HG03432 (cell line): Measurements from ENCODE around the gene ZNF574.
"Not testable (repeated sequence)": the region's sequence is repeated elsewhere in the genome, so short reads cannot be mapped to it uniquely, and the experiment has no call there.

Experiments
- ATAC-seq: cut with Tn5 transposase; IDR thresholded peaks from one replicate; pipeline ENCODE4 v1.9.1; 2021; ENCODE audit warnings: mild to moderate bottlenecking, moderate library complexity; ENCODE audit not compliant: unreplicated experiment

ZNF574 gene

DNA sequence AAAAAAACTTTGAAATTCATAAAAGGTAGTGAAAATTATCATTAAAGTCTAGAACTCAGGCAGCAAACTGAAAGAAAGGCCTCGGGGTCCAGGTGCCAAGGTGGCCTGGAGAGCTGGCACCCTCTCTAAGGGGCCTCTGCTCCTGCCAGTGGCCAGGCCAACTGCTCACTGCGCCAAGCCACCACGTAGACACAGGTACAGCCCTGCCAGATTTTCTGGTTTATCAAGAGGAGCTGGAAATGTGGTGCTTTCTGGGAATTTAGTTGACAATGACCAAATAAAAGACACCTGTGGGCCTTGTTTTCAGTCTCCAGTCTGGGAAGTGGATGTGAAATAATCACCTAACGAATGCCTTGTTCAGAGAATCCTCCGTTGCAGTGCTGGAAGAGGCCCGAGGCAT is 22.8 kb downstream of the ZNF574 start:
- no peak for ATAC-seq

DNA sequence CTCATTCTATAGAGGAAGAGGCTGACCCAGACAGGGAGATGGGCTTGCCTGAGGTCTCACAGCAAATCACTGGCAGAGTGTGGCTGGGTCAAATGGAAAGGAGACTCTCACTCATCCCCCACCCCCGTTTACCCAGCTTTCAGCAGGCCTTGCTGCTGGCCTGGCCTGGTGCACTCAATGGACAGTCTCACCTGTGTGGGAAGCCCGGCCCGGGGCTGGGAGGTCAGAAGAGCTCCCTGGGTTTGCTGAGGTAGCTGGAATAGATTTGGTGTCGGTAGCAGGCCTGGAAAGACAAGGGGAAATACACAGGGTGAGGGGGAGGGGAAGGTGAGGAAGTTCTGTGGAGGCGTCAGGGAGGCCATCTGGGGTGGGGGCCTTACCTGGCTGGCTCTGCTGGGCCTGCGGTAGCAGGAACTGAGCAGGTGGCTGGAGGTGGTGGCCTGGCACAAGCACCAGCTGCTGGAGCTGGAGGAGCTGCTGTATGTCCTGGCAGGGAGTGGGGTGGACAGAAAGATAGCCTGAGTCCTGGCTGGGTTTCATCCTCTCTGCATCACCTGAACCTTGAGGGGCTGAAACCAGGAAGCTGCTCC is 23.5 kb downstream of the ZNF574 start:
- no peak for ATAC-seq

DNA sequence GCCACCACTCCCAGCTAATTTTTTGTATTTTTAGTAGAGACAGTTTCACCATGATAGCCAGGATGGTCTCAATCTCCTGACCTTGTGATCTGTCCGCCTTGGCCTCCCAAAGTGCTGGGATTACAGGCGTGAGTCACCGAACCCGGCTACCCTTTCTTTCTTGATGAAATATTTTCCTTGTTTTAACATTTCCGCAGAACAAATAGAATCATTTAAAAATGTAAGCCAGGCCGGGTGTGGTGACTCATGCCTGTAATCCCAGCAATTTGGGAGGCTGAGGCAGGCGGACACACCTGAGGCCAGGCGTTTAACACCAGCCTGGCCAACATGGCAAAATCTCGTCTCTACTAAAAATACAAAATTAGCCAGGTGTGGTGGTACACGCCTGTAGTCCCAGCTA is 24.3 kb downstream of the ZNF574 start:
- ATAC-seq = not testable (repeated sequence)

DNA sequence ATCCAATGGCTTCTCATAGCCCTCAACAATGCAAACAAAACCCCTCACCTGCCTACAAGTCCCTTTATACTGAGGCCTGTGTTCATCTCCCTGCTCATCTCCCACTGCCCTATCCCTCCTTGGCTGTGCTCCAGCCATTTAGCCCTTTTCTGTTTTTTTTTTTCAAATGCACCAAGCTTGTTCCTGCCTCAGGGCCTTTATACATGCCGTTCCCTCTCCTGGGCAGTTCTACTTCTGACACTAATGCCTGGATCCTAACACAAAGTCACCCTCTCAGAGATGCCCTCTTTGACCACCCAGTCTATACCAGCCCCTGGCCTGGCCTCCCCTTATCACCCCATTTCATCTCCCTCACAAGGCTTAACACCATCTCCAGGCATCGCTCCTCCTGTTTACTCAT is 26.9 kb downstream of the ZNF574 start:
- no peak for ATAC-seq

DNA sequence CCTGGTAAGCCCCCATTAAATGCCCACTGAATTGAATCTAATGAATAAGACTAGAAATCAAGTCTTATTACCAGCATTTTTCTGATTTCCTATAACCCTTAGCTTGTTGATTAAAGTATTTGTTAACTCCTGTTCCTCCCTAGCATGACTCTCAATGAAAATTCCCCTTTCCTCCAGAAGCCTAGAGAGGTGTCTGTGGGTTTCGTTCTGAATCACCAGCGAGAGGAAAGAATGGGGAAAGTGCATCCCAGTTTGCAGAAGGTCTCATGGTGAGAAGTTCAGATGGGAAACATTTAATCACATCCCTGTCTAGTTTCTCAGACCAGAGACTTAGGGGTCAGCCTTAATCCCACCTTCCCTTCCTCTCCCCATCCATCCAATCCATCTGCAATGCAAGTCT is 29.4 kb downstream of the ZNF574 start:
- ATAC-seq = no peak

DNA sequence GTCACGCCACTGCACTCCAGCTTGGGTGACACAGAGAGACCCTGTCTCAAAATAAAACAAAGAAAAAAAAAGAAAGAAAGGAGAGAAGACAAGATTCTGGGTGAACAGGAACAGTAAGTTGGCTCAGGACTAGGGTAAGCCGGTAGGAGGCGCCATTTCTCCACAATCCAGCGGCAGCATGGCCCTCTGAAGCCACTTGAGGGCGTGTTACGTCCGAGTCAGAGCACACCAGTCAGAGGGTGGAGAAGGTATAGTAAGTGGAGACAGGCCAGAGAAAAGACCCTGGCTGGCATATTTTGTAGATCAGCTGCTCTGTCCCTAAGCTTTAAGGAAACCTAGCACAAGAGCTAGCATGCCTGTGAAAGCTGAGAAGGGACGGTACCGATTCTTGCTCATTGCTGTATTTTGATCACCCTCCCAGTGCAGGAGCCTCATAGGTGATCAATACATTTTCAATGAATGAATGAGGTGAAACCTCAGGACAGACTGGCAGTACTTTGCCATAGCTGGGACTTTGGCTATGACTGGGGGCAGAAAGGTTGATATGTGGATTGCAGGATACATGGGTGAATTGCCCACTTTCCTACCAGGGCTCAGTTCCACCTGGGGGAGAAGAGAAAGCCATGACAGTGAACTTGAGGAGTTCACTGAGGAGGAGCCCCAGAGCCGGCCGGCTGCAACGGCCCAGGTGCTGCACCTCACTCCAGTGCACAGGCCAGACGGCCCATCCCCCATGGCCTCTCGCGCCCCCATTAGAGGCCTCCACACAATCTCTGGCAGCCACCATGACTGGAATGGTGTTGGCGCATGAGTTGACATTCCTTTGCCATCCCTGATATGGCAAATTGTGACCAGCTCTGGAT is 32.8 kb downstream of the ZNF574 start:
- peak; percentile 67 for ATAC-seq

DNA sequence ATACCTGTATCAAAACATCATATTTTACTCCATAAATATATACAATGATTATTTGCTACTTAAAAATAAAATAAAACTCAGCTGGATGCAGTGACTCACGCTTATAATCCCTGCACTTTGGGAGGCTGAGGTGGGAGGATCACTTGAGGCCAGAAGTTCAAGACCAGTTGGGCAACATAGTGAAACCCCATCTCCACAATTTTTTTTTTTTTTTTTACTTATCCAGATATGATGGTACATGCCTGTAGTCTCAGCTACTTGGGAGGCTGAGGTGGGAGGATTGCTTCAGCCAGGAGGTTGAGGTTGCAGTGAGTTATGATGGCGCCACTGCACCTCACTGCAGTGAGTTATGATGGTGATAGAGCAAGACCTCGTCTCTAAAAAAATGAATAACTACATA is 33.9 kb downstream of the ZNF574 start:
- no peak for ATAC-seq

DNA sequence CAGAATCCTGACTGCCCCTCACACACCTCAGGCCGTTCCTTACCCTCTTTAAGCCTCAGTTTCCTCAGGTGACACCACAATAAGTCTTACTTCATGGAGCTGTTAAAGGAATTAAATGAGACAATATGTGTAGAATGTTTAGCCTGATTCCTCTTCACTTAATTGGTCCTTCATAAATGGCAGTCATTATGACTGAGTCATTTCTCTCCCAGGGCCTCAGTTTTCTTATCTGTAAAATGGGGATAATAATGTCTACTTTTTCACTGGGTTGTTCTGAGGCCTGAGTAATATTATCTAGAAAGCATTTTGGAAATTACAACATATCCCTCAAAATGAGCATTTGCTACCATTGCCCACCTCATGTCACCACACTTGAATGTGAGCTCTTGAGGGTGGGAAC is 34.7 kb downstream of the ZNF574 start:
- ATAC-seq = no peak

DNA sequence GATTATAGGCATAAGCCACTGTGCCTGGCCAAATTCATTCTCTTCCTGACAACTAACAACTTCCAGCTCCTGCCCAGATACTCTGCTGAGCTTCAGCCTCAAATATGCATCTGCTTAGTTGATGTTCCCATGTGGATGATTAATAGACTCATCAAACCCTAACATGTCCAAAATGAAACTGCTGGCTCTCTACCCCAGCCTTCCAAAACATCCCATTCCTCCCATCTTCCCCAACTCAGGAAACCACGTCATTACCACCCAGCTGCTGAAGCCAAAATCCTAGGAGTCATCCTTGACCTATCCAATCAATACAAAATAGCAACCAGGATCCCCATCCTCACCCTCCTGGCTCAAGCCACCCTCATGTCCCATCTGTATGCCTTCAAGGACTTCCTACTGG is 35.4 kb downstream of the ZNF574 start:
- no peak for ATAC-seq

DNA sequence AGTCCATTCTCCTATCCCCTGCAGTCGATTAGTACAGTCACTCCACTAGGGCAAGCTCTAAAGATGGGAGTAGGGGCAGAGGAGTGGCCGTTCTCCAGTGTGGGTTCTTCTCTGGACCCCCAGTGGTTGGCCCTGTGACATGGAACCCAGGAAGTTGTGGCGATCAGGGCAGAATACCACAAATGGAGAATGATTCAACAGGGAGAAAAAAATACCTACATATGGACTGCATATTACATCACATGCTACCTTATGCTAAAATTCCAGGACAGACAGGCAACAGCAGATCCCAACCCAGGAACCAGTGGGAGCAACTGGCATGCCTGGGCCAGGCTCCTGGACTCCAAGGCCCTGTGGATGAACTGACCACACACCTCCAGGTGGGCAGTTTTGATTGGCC is 35.8 kb downstream of the ZNF574 start:
- no peak for ATAC-seq

DNA sequence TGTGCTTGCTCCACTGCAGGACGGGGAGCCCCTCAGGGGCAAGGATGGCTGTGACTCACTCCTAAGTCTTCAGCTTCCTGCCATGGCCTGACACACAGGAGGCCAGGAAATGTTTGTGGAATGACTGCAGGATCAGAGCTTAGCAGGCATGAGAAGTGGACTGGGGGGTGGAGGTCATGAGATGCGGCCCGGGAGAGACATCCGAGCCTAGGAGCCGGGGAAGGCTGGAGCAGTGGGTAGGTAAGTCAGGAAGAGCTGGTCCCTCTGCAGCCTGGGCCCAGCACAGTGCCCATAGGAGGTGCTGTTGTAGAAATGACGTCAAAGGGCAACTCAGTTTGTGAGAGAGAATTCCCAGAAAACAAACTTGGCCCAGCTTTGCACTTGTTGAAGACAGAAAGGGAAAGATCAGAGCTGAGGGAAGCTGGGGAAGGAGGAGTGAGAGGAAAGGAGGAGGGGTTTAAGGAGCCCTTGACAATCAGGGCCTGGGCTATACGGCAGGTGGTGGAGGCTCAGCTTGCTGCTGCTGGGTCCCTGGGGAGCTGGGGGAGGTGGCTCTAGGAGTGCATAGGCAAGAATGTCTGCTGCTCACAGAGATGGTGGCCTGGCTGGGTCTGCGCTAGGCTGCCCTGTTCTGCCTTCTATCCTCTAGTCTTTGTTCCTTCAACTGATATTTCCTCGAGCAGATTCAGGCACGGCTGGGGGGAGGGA is 37.8 kb downstream of the ZNF574 start:
- peak; percentile 55 for ATAC-seq

DNA sequence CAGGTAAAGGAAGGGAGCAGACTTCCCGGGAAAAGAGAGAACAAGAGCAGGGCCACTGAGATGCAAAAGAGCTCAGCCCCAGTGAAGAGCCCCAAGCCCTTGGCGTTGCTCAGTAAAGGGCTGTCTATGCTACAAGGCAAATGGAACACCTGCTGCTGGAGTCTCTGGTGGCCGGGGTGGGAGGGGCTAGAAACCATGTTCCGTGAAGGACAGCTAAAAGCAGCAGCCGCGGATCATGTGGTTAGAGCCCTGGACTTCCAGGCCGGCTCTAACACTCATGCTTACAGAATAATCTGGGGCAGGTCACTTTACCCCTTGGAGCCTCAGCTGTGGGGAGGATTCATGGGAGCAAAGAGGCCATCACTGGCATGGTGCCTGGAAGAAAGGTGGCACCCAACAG is 38.4 kb downstream of the ZNF574 start:
- ATAC-seq = peak; percentile 58

DNA sequence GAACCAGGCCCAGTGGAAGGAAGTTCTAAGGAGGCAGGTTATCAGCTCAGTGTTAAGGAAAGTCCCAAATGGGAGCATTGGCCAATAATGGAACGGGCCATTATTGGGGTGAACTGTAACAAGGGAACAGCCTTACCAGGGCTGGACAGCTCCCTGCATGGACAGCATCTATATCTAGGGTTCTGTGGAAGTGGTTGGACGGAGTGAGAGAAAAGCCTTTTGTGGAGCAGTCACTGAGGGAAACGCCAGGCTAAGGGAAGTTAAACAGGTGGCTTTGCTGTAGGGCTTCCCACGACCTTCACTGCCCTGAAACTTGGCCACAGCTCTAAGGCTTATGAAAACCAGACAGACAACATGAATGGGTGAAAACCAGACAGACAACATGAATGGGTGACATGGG is 39.3 kb downstream of the ZNF574 start:
- ATAC-seq = no peak

DNA sequence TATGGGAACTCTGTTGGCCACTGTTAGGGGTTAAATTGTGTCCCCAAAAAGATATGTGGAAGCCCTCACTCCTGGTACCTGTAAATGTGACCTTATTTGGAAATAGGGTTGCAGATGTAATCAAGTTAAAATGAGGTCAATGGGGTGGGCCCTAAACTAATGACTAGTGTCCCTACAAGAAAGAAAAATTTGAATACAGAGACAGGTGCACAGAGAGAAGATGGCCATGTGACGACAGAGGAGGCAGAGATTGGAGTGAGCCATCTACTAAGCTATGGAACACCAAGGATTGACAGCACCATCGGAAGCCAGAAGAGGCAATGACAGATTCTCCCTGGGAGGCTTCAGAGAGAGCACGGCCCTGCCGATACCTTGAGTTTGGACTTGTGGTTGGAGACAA is 39.7 kb downstream of the ZNF574 start:
- no peak for ATAC-seq

DNA sequence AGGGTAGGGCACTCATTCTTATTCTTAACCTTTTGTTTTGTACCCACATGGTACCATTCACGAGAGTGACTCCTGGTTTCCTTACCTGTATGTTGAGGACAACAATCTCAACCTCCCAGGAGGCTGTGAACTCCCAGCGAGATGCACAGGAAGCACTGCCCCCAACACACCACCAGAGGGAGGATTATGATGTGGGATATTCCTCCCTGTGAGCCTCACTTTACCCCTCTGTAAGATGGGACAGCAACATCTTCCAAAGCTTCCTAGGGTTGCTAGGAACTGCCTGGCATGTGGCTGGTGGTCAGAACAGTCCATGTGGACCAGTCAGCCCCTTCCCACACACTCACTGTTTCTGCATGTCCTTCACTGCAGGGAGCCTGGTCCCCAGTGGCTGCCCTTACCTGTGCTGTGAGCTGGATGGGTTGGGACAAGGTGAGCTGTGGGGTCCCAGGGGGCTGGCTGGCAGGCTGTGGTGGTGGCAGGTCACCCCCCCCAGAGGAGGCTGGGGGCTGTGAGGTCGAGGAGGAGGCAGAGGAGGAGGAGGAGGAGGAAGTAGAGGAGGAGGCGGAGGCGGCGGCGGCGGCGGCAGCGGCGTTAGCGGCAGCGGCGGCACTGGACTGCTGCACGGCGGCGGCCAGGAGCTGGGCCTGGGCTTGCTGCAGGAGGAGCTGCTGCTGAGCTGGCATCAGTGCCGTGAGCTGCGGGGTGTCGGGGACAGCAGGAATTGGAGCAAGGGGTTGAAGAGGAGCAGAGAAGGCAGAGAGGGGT is 40.5 kb downstream of the ZNF574 start:
- ATAC-seq = no peak

DNA sequence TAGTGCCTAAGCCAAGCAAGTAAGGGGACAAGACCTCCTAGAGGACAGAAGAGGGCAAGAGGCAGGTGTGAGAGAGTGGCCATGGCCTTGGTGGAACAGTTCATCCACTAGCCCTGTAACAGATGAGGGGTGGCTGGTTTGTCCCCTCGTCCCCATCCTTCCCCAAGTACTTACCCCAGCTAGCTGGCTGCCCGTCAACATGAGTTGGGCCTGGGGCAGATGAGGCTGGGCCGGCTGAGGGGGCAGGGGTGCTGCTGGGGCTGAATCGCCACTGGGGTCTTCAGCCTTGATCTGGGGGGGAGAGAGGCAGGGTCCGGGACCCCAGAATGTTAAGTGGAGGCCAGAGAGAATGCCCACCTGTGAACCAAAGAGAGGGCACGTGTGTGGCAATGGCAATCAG is 41.1 kb downstream of the ZNF574 start:
- ATAC-seq = no peak

DNA sequence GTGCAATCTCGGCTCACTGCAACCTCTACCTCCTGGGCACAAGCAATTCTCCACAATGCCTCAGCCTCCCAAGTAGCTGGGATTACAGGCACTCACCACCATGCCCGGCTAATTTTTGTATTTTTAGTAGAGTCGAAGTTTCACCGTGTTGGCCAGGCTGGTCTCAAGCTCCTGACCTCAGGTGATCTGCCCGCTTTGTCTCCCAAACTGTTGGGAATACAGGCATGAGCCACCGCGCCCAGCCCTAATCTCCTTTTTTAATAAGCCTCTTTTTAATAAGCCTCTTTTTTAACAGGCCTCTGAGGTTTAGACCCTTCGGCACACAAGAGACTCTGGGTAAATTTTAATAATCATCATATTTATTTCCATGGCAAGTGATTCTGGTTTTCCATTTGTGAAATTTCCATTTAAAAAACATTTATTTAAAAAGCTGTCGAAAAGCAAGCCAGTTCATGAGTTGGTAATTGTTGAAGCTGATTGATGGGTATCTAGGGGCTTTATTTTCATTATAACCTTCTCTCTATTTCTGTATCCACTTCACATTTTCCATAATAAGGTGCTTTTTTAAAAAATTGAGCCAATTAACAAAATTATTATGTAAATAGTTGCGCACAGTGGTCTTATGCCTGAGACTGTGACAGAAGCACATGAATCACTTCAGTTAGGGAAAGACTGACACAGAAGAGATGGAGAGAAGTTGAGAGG is 44.5 kb downstream of the ZNF574 start:
- no peak for ATAC-seq

DNA sequence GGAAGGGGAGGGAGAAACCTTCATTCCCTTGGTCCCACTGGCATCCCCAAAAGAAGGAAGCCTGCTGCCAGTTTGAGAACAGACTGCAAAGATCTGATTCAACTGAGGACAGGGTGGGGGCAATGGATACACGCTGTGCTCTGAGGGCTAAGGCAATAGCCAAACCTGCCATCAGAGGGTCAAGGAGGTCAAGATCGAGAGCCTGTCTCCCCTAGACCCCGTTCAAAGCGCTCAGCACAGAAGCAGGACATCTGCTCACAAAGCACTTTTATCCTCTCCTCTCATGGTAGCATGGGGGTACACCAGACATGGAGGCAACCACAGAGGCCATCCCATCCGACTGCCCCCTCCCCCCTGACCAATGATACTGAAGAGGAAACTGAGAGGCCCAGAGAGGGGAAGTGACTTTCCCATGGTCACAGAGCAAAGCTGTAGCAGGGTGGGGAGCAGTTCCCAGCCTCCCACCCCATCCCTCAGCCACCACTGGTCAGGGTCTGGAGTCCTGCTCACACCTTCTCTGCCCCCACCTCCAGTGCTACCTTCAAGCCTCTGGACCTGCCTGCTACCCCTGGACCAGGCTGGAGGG is 45.2 kb downstream of the ZNF574 start:
- no peak for ATAC-seq

DNA sequence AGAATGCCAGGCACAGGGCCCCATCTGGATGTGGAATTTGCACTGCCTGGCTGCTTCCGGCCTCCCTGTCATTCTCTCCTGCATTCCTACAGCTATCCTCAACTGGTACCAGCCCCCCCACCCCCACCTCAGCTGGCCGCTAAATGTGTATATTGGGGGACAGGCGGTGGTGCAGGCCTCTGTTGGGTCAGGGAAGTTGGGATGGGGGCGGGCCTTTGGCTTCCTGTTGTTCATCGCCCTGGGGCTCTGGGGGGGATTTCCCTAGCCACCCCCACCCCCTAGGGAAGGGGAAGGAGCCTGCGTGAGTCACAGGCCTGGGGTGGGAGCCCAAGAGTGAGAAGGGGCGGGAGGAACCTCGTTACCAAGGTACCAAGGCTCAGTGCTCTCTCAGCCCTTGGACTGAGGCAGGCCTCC is 45.7 kb downstream of the ZNF574 start:
- ATAC-seq = peak; percentile 47
